Endothelial cell (in vitro differentiated cells): ENCODE data around the gene C14orf119. TPM values are rescaled to one million over a fixed set of nuclear protein-coding genes. Genes with fewer than 3 reads are reported as not detected.

Source experiments
- DNase-seq: peaks from one replicate; pipeline ENCODE4 v3.0.0; 2021; ENCODE audit warnings: low spot score
- H3K27ac Mint-ChIP-seq: one replicate; pipeline ENCODE4 v1.8.0; 2021; ENCODE audit warnings: mixed read lengths, inconsistent platforms; ENCODE audit not compliant: unreplicated experiment
- H3K27me3 Mint-ChIP-seq: one replicate; pipeline ENCODE4 v1.8.0; 2021; ENCODE audit warnings: mild to moderate bottlenecking, moderate library complexity, mixed read lengths, inconsistent platforms; ENCODE audit not compliant: unreplicated experiment
- H3K36me3 Mint-ChIP-seq: one replicate; pipeline ENCODE4 v1.8.0; 2021; ENCODE audit warnings: mild to moderate bottlenecking, low read depth, mixed read lengths, inconsistent platforms; ENCODE audit not compliant: unreplicated experiment
- H3K4me1 Mint-ChIP-seq: one replicate; pipeline ENCODE4 v1.8.0; 2021; ENCODE audit warnings: mild to moderate bottlenecking, mixed read lengths, inconsistent platforms; ENCODE audit not compliant: unreplicated experiment
- H3K4me3 Mint-ChIP-seq: one replicate; pipeline ENCODE4 v1.8.0; 2021; ENCODE audit warnings: mild to moderate bottlenecking, mixed read lengths, inconsistent platforms; ENCODE audit not compliant: unreplicated experiment
- H3K9me3 Mint-ChIP-seq: one replicate; pipeline ENCODE4 v1.8.0; 2021; ENCODE audit warnings: mixed read lengths, inconsistent platforms; ENCODE audit not compliant: unreplicated experiment
- CTCF ChIP-seq: fragments of 200-600 bp; sonication (generic); IDR thresholded peaks from one replicate; pipeline ENCODE4 v1.5.0; 2021; ENCODE audit warnings: antibody characterized with exemption; ENCODE audit not compliant: unreplicated experiment
- total RNA-seq: library from RNA; stranded (reverse); fragmentation: NEBNext Ultra II Directional; extraction: Animal tissue kit (Norgen Biotek cat#: 25700); gene quantifications from one replicate; pipeline ENCODE4 v1.2.1, GENCODE V29; 2021; ENCODE audit not compliant: unreplicated experiment

Gene C14orf119
- total RNA-seq, 1 donor from 2014 or later, result 55.2 TPM

- Mint-ChIP-seq H3K4me1 (peaks cover 36% of the 10 kb centered on the region), H3K4me3 (no peak overlapping the region), H3K27ac (no peak overlapping the region), H3K36me3 (peaks cover 16% of the 10 kb centered on the region), H3K27me3 (peaks cover 7% of the 10 kb centered on the region), H3K9me3 (no peaks in the 10 kb centered on the region)
- no peak for TF ChIP-seq CTCF
- DNase-seq, result no peak
Measured at GRCh38 chr14:23126548-23127278, 31.4 kb downstream of the C14orf119 start.

- no peak for TF ChIP-seq CTCF
- DNase-seq, result no peak
- Mint-ChIP-seq H3K4me3 (no peak overlapping the region), H3K36me3 (peaks cover 16% of the 10 kb centered on the region), H3K4me1 (peaks cover 26% of the 10 kb centered on the region), H3K27ac (no peak overlapping the region), H3K9me3 (no peaks in the 10 kb centered on the region), H3K27me3 (peaks cover 4% of the 10 kb centered on the region)
Measured at GRCh38 chr14:23127861-23128260, 32.6 kb downstream of the C14orf119 start.

GRCh38 chr14:23128969-23129758 lies 33.9 kb downstream of the C14orf119 start:
- H3K9me3 Mint-ChIP-seq, result no peaks in the 10 kb centered on the region
- DNase-seq, result no peak
- peaks cover 16% of the 10 kb centered on the region for H3K36me3 Mint-ChIP-seq
- peaks cover 4% of the 10 kb centered on the region for H3K27me3 Mint-ChIP-seq
- H3K27ac Mint-ChIP-seq, result no peak overlapping the region
- H3K4me3 Mint-ChIP-seq, result no peak overlapping the region
- H3K4me1 Mint-ChIP-seq, result peaks cover 18% of the 10 kb centered on the region
- no peak for TF ChIP-seq CTCF

DNA sequence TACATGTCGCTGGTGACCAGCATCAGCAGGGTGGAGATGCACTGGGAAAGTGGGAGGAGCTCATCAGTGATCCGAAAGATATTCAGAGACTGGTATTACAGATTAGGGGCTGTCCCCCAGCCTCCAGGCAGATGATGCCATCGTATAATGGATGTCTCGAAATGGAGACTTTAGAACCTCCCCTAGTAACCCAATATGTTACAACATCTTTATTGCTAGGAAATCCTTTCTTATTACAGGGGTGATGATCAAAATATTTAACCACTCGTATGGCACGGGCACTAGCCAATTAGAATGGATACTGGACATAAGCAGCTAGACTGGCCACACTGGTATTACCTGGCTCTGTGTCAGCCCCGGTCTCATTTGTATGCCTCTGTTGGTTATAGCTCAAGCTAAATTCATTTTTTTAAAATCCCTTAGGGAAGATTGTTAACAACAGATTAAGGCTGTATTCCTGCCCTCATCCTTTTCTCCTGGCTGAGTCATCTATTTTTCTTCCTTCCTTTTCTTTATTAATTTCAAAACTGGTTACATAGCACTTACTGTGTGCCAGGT lies 34.5 kb downstream of the C14orf119 start:
- DNase-seq, result no peak
- Mint-ChIP-seq H3K36me3 (peaks cover 15% of the 10 kb centered on the region), H3K27me3 (peaks cover 4% of the 10 kb centered on the region), H3K27ac (no peak overlapping the region), H3K4me3 (no peak overlapping the region), H3K4me1 (peaks cover 16% of the 10 kb centered on the region), H3K9me3 (no peaks in the 10 kb centered on the region)
- no peak for TF ChIP-seq CTCF
